Activated CD4-positive, CD25-positive, alpha-beta regulatory T cell (primary cell): ENCODE data around the gene CROCC.
"Not testable (repeated sequence)": the region's sequence is repeated elsewhere in the genome, so short reads cannot be mapped to it uniquely, and the experiment has no call there.

Experiments
- DNase-seq, 4 experiments: peaks; one replicate each; lab custom pipeline; 2025; lab: John Stamatoyannopoulos, UW

The CROCC gene

DNA sequence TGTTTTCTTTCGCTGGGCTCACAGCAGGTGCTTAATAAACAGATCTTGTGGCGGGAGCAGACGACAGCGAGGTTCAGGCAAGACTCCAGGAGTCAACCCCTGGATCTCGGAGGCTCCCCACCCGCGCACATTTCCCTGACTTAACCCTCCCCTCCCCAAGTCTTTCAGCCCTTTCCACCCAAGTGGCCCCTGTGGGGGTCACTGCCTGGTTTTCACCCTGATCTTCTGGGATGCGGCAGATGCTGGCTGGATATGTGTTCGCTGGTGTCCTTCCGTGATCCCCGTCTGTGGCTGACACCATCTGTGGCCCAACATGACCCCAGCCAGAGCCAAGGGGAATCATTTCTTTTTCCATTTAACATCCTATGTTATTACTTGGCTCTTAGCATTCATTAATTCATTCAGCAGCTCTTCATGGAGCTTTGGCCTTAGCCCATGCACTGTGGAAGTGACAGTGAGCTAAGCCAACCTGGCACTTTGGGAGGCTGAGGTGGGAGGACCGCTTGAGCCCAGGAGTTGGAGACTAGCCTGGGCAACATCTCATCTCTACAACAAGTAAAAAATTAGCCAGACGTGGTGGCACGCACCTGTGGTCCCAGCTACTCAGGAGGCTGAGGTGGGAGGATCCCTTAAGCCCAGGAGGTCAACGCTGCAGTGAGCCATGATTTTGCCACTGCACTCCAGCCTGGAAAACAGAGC lies 6.7 kb upstream of the CROCC start:
- not testable (repeated sequence) for DNase-seq

GRCh38 chr1:16915627-16915973 lies 6.1 kb upstream of the CROCC start:
- DNase-seq: no peak

- not testable (repeated sequence) for DNase-seq
Observed at GRCh38 chr1:16916036-16916880, 5.5 kb upstream of the CROCC start.

DNA sequence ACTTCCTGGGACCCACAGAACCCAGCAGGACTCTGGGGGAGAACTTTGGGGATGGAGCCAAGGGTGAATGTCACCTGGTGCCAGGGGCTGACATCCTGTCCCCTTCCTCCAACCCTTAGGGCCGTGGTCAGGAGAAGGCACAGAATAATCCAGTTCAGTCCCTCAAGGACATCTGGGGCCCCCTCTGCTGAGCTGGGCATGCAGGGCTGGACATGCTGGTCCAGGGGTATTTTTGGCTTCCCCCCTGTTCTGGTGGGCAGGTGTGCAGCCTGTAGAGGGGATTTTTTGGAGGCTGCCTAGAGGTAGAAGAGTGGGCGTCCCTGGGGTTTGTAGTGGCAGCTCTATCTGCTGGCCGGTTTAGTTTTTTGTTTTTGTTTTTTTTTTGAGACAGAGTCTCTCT lies 3.4 kb upstream of the CROCC start:
- no peak for DNase-seq

DNA sequence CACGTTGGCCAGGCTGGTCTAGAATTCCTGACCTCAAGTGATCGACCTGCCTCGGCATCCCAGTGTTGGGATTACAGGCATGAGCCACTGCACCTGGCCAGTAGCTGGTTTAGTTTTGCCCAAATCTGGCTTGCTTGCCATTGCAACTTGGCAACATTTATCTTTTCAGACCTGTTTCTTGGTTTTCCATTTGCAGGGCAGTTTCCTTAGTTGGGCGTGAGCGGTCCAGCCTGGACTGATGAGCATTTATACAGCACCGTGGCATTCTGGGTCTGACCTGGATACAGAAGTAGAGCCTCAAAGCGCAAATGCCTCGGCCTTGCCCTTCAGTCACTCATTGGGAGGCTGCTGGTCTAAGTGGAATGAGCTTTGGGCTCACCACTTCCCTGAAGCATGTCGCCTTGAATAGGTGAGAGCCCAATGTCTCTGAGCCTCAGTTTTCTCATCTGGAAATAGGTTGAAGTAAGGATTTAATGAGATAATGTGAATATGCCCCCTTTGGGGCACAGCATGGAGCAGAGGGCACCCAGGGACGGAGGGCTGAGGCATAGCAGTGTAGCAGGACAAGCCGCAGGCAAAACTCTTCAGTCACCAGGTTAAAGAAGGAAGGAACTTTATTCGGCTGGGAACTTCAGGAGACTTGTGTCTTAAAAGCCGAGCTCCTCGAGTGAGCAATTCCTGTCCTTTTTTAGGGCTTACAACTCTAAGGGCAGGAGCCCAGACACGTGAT lies 2.6 kb upstream of the CROCC start:
- not testable (repeated sequence) for DNase-seq

DNA sequence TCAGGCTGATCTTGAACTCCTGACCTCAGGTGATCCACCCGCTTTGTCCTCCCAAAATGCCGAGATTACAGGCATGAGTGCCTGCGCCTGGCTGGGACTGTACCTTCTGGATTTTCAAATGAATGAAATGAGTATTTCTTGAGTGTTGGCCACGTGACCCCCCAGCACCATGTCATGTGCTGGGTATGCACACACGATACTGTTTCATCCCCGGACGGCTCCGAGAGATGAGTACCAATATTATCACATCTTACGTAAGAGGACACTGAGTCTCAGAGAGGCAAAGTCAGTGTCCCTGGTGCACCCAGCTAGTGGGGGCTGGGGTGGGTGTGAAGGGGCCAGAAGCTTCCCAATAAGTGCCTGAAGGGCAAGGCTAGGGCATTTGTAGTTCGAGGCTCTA lies 780 bp upstream of the CROCC start:
- no peak for DNase-seq

GRCh38 chr1:16922466-16922865 lies 735 bp downstream of the CROCC start:
- no peak for DNase-seq

GRCh38 chr1:16922885-16923431 lies 1.2 kb downstream of the CROCC start:
- DNase-seq: no peak

- no peak for DNase-seq
Observed at GRCh38 chr1:16924216-16924918, 2.6 kb downstream of the CROCC start.

DNA sequence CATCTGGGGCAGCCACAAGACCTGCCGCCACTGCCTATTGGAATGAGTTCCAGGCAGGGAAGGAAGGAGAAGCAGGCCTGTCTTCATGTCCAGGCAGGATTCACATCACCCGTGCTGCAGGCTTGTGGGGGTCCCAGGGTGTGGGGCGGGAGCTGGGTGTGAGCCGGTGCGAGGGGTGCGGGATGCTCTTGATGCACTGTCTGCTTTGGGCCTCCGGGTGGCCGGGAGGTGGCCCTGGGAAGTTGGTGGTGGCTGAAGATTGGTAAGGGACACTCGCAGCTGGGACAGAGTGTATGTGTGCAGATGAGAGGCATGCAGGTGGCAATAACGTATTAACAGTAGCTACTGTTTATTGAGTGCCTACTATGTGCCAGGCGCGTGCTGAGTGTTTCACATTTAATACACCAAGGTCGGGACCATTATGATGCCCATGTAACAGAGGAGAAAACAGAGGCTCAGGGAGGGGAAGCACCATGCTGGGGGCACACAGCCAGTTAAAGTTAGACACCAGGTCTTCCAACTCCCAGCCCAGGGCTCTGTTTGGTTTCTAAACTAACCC lies 3.3 kb downstream of the CROCC start:
- DNase-seq: no peak

DNA sequence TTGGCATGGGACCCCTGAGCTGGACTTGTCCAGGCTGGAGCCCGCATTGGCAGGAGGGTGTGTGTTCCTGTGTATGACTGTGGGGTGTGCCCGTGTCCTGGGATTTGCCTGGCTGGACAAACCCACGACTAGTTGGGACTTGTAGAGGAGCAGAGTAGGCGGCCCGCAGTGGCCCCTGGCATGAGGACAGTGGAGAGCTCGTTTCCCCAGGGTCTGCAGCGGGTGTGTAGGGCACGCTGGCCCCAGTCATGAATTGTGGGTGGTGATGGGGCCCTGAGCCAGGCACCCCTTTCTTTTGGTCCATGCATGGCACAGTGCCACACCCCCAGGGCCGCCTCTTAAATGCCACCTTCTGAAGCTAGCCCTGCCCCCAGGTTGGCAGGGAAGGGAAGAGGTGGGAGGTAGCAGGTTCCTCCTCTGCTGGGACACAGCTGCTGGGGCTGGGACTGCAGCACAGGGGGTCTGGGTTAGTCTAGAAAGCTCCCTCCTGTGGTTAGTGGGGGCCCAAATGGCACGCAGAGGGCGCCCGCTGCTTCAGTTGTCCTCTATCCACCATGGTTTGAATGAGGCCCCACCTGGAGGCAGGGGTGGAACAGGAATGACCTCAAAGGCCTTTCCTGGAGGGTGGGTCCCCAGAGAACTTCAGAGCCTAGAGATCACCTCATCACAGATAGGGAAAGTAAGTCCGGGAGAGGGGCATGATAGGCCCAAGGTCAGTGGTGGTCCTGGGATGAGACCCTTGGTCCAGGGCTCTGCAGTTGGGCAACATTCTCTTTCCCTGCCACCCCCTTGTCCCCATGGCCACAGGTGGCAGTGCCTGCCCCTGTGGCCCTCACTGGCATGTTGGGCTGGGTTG lies 4.1 kb downstream of the CROCC start:
- no peak for DNase-seq

DNA sequence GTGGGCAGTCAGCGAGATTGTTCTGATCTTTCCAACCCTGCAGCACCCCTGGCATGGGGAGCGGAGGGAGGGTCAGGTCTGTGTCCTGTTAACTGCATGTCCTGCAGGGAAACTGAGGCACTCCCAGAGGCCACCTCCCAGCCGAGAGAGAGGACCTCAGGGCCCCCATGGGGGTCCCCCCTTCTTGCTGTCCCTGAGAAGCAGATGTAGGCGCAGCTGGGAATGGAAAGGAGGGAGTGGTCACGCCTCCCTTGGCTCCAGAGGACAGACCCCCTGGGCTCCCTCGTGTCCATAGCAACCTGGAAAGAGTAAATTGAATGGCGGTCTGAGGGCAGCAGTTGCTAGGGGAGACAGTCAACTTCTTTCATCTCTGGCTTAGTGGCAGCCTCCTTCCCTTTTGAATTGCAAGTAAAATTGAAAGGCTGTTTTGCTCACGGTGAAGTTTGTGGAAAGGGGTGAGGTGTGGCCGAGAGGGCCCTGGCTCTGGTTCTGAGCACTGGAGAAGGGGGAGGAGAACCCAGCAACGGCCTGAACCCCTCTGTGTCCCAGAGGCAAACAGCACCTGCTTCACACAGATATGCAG lies 4.9 kb downstream of the CROCC start:
- DNase-seq: no peak

GRCh38 chr1:16927256-16927655 lies 5.5 kb downstream of the CROCC start:
- no peak for DNase-seq

DNA sequence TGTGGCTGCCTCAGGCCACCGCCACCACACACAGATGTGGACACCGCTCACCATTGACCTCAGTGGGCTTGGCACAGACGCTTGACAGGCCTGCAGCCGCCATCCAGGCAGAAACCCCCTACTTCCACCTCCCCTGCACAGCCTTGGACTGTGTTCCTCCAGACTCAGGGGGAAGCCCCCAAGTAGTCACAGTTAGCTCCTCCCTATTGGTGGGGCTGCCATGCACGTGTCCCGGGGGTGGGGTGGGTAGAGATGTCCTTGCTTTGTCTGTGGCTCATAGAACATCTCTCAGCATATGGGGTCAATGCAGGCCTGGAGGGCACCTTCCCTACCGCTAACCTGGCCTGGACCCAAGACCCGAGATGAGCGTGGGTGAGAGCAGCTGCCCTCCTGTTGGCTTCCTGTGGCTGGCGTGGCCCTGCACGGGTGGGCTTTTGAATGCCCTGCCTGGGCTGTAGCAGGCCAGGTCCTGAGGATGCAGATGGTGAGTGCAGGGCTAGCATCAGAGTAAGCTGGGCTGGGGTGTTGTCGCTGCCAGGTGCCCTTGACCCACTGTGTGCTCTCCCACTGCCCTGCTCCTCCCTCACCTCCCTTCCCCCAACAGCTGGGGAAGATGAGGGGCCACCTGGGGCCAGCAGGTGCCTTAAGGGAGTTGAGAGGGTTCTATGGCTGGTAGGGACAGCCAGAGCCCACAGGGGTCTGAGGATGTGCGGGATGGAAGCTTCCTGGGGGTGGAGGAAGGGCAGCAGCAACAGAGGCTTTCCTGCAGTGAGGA lies 6.2 kb downstream of the CROCC start:
- DNase-seq: no peak

DNA sequence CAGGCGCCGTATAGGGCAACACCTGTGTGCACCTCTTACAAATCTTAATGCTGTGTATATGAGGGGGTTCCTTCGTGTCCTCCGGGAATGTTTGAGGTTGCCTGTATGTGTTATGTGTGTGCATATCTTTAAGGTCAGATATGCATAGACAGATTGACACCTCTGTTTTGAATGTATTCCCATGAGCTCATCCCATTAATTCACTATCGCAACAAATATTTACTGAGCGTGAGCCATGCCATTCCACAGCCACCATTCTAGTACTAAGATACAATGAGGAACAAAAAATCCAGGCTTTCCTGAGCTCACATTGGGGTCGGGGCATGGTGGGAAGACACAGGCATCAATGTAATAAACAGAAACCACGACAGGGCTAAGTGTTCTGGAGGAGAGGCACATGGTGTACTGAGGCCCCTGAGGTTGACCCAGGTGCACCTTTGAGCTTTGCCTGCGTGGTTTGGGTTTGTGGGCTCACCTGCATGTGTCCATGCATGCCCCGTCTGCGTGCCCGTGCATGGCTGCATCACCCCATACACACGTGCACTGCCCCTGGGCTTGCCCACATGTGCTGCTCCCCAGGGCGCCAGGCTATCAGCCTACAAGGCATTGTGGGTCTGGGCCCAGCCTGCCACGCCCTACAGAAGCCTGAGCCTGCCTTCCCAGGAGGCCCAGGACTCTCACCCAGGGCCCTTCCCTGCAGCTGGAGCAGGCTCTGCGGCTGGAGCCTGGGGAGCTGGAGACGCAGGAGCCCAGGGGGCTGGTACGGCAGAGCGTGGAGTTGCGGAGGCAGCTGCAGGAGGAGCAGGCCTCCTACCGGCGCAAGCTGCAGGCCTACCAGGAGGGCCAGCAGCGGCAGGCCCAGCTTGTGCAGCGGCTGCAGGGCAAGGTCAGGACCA lies 7.7 kb downstream of the CROCC start:
- DNase-seq: not testable (repeated sequence)

DNA sequence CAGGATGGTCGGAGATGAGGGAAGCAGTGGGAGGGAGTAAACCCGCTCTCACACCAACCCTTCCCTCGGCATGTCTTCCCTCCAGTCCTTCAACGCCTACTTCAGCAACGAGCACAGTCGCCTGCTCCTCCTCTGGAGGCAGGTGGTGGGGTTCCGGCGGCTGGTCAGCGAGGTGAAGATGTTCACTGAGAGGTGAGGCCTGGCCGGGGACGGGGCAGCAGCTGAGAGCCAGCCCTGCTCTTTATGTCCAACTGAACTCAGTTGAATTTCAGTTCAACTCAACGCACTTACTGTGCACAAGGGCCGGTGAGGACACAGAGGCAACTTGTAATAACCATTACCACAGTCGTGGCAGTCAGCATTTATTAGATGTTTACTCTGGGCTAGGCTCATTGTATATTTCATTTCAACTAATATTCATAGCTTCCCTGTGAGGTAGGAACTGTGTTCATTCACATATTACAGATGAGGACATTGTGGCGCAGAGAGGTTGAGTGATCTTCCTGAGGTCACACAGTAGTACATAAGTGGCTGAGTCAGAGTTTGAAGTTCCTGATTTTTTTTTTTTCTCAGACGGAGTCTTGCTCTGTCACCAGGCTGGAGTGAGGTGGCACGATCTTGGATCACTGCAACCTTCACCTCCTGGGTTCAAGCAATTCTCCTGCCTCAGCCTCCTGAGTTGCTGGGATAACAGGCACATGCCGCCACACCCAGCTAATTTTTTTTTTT lies 9.6 kb downstream of the CROCC start:
- DNase-seq: not testable (repeated sequence)

- not testable (repeated sequence) for DNase-seq
Observed at GRCh38 chr1:16933945-16934344, 12.2 kb downstream of the CROCC start.

- DNase-seq: not testable (repeated sequence)
Observed at GRCh38 chr1:16936580-16936979, 14.8 kb downstream of the CROCC start.
